GM21526 (cell line): ENCODE results near the gene ITGB6.

Experiments used
- ATAC-seq: cut with Tn5 transposase; IDR thresholded peaks from one replicate; pipeline ENCODE4 v1.9.1; 2021; ENCODE audit warnings: moderate library complexity; ENCODE audit not compliant: unreplicated experiment, low FRiP score

The ITGB6 gene

GRCh38 chr2:160199683-160200389 is at the start of gene ITGB6:
ITGB6 (minus strand) TSS chr2:160200272; CDS start chr2:160200063, 209 bp downstream.
- no peak for ATAC-seq

DNA sequence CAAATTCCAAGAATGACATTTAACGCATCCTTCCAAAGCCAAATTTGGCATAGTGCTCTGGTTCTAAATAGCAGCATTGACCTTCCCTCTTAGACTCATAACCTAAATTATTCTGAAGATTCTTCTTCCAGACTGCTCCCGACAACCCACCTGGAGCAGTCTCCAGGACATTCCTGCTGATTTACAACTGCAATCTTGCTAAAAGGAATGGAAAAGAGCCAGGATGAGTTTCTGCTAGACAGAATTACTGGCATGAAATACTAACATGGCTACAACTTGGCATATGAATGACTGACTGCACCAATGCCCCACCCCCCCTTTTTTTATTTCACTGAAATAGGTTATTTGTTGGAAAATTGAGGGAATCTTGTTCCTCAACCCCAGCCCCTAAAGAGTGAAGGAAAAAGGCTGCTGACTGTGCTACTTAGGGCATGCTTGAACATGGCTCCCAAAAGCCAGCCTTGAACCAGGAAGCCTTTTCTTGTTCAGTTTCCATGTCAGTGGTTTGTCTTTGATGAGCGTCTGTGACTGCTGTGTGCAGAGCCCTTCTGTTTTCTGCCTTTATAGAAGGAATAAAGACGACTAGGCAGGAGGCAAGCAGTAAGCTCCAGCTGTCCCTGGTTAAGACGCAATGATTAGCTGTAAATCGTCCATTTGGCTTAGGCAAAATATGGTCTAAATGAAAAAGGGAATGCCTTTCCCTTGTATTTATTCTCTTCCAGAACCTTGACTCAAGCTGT is 47.4 kb upstream of the ITGB6 start:
- no peak for ATAC-seq

DNA sequence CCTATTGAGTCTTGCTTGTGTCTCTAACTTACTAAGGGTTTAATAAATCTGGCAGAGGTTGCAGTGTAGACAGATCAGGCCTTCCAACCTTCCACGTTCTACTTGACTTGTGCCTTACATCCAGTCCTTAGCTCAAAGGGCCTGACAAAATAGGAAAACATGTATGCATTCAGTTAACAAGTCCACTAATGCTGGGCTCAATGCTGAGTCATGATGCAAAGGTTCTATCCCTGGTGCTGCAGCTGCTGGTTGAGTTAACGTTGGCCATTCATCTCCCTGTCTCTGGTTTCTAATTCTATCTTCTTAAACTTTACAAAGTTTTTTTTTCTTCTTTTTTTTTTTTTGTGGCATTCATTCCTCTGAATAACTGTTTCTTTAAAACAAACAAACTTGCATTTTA is 46.3 kb upstream of the ITGB6 start:
- no peak for ATAC-seq

DNA sequence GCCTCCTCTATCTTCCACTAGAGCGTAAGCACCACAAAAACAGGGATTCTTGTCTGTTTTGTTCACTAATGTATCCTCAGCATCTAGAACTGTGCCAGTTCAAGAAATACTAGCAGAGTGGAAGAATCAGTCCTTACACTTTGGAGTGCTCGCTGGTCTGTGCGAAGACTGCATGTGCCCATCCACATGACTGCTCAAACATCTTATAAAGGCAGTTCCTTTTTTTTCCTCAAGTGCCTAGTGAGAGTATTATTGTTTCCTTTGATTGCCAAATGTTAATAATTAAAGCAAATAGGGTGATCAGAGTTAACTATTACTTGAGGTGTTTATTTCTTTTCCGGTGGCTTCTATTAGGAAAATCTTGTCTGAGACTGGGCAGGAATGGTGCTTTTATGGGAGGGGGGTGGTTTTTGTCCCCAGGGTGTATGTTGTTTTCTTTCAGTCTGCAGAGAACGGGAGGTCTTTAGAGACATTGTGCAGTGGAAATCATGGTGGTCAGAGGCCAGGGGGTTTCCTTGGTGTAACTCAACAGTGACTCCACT is 45.6 kb upstream of the ITGB6 start:
- ATAC-seq, result no peak

- no peak for ATAC-seq
Measured at GRCh38 chr2:160242893-160243564, 43.0 kb upstream of the ITGB6 start.

DNA sequence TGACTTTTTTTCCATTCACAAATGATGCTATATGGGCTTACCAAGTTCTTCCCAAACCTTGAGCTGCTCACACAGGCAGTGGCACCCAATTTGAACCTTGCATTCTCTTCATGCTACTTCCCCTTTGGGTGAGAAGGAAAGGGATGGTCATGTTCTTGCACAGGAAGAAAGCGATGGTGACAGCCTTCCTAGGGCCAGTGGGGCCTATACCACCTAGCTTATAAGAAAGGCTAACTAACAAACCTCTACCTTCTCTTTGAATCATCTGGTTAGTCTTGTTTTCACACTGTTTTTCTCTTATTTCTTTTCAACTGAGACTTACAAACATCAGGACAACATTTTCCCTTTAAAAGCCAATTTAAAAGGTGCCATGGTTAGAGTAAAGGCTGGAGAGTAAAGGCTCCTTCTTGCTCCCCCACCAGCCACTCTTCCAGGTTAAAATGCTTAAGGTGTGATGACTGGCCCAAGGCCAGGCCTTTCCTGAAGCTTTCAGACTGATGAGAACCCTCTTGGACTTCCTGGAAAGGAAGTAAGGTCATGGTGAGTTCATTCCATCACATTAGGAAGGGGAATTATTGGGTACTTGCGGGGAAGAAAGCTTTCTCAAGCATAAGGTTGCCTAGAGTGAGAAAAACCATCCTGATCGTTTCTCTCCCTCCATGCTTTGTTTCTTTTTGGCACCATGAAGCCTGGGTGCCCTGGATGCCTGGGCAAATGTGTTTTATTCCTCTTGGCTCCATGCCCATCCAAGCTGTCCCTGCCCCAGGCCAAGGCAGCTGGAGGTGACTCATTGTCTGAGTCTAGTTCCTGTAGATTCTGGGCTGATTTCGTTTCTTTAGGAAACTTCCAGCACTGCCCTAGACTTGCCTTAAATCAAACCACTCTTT is 41.4 kb upstream of the ITGB6 start:
- ATAC-seq, result no peak

GRCh38 chr2:160239436-160239835 is 39.4 kb upstream of the ITGB6 start:
- ATAC-seq, result no peak

- no peak for ATAC-seq
Measured at GRCh38 chr2:160238392-160238791, 38.3 kb upstream of the ITGB6 start.

DNA sequence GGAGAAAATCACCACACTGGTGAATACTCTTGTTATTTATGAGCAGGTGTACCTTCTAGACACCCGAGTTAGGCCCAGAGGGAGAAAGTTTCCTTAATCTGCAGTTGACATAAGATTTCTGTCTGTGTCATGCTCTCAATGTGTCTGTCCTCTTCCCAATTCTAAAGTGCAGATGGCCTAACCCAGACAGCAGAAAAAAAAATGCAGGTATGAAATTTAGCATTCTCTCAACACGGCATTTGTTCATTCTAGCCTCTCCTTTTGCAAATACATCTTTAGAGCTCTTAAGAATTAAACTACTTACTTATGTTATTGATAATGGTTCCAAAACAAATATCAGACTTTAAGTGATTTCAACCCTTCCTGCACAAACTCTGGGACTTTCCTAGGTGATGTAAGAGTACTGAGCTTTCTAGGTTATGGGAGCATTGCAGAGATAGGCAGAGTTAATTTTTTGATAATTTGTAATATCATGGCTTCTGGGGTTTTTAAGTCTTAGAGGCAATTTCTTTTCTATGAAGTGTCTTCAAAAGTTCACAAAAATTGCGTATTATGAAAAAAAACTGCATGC is 32.9 kb upstream of the ITGB6 start:
- no peak for ATAC-seq

DNA sequence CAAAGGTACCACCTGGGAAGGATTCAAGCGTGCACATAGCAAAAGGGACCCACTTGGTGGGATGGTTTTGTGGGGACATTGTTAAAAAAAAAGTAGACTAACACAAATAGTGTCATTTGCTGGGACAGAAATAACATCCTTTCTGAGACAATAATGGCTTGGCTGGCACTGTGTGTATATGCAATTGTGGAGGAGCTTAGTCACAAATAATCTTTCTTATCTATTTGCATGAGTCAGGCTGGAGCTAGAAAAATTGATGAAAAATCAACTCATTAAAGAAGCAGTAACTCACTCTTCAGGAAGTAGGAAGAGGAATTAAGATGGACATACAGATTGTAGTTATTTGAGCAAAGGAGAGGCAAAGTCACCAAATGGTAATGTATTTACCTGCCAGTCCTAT is 29.5 kb upstream of the ITGB6 start:
- ATAC-seq, result no peak

DNA sequence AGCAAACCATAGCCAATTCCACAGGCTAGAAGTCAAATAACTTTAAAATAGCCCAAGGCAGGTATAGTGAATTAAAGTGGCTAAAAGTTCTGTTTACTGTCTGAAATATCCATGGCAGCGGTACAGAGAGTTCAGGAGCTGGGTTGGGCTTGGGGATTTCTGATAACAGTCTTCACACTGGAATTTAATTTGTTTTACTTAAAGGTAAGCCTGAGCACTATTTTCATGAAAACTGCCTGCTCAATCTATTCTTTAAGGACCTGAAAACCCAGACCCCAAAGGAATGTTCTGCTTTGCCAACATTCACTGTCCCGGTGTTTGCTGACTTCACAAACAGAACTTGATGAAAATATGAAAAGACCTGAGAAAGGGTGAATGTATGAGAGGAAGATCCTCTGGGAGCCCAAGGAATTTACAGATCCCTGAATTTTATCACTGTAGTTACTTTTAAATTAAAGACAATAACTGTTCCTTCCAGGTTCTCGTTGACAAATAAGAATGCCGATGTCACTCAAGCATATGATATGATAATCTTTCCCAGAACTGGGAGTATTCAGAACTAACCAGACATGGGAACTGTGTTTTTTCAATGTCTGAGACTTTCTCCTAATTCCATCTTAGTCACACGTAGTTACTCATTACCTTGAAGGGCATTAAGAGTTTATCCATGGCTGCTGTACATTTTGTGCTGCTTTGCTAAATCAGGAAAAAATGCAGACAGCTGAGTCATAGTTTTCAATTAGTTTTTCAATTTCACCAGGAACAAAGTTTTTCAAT is 28.3 kb upstream of the ITGB6 start:
- ATAC-seq, result no peak

DNA sequence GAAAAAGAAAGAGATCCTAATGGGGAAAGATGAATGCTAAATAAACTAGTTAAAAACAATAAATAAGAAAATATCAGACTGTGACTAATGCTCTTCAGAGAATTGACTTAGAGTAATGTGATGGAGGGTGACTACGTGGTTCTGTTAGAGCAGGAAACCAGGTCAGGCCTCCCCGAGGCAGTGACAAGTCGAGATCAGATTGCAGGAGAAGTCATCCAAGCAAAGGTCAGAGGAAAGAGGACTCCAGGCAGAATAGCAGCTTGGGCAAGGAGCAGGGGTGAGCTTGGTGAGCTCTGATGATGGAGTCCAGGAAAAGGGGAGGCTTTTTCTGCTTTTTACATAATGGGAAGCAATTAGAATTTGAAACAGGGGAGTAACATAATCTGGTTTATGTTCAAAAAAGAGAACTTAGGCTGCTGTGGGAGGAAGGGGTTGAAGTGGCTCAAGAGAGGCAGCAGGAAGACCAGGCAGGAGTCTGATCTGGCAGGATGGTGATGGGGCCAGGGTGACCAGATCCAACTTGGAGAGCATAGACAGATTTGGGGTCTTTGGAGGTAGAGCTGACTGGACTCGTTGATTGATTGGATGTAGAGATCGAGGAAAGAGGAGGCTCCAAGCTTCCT is 27.3 kb upstream of the ITGB6 start:
- no peak for ATAC-seq

DNA sequence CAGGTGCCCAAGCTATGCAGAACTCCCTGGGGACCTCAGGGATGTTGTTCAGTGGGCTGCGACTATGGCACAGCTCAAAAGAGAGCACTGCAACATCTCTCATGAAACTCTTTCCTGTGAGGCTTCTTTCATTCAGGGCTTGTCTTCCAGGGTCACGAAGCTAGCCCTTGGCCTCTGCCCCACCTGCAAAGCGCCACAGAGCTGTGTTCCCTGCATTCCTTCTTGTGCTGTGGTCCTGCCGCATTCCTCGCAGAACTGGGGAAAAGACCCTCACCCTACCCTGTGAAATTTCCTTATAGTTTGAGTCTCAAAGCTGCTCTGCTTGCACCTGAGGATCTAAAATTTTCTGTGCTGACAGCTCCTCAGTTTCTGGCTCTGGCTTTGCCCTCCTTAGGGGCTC is 26.3 kb upstream of the ITGB6 start:
- no peak for ATAC-seq

GRCh38 chr2:160225722-160226121 is 25.6 kb upstream of the ITGB6 start:
- ATAC-seq, result no peak

DNA sequence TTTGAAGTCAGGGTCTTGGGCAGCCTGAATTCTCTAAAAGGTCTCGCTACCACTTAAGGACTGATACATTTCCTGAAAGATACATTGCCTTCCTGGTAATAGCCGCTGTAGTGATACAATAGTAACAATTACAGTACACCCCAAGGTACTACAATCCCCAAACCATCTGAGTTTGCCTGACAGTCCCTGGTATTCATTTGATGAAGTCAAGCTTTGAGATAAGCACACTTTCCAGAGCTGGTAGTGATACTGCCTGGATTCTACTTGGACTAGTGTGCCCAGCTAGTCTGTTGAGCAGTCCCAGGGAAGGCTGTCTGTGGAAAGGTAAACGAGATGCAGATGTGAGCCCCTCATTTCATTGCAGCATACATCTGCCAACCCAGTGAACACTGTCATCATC is 24.4 kb upstream of the ITGB6 start:
- peak; percentile 16 for ATAC-seq

GRCh38 chr2:160224060-160224459 is 24.0 kb upstream of the ITGB6 start:
- ATAC-seq, result peak; percentile 94

DNA sequence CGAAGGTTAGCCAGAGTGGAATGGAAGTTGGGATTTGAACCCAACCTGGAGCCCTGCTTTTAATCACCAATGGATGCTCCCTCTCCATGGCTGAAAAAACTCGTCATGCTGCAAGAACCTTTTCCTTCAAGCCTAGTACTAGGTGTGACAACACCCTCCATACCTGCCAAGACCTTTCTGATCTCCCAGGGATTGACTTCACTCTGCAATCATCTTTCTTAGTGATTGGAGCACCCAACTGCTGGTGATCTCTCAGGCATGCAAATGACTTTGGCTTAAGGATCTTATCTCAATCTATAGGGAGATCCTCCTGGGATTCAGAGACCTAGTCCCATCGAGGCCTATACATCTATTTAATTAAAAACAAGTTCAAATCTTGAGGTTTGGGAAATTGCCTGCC is 23.5 kb upstream of the ITGB6 start:
- no peak for ATAC-seq

DNA sequence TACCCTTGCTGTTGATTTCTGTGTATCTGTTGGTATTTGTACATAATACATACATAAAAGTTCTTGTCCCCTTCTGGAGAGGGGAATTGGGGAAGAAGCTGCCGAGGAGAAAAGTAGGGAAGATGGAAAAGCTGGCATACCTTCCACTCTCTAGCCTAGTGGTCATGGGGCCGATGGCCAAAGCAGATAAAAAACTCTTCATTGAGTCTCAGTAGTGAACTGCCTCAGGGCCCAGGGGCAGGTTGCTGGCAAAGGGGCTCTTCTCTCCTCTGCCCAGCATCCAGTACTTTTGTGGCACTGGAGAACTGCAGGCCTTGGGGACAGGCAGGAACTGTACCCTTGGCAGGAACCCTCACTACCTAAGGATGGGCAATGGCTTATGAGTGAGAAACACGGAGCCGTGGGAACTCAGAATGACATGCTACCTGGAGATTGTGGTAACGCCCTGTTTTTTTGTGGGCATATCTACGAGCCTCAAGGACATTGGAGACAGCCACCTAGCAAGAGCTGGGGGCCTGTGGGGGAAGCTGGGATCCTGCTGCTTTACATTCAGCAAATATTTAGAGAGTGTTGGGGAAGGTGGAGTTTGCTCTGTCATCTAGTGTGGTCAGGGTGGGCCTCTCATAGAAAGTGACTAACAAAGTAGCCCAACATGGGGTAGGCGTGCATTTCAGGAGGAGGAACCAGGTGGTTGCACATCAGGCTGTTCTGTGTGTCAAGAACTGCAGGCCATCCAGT is 22.6 kb upstream of the ITGB6 start:
- ATAC-seq, result no peak
